A549 treated with CORT108297 at 1 μM for 4 hours (cell line): ENCODE data around the gene DSC1. TPM values are rescaled to one million over a fixed set of nuclear protein-coding genes. Genes with fewer than 3 reads are reported as not detected.

Experiments
- total RNA-seq: library from RNA; stranded (reverse); fragments of 200-300 nt; extraction: Qiagen RNA extraction; gene quantifications from 5 replicates; pipeline ENCODE4 v1.2.3, GENCODE V29; 2022

The DSC1 gene, protein sequence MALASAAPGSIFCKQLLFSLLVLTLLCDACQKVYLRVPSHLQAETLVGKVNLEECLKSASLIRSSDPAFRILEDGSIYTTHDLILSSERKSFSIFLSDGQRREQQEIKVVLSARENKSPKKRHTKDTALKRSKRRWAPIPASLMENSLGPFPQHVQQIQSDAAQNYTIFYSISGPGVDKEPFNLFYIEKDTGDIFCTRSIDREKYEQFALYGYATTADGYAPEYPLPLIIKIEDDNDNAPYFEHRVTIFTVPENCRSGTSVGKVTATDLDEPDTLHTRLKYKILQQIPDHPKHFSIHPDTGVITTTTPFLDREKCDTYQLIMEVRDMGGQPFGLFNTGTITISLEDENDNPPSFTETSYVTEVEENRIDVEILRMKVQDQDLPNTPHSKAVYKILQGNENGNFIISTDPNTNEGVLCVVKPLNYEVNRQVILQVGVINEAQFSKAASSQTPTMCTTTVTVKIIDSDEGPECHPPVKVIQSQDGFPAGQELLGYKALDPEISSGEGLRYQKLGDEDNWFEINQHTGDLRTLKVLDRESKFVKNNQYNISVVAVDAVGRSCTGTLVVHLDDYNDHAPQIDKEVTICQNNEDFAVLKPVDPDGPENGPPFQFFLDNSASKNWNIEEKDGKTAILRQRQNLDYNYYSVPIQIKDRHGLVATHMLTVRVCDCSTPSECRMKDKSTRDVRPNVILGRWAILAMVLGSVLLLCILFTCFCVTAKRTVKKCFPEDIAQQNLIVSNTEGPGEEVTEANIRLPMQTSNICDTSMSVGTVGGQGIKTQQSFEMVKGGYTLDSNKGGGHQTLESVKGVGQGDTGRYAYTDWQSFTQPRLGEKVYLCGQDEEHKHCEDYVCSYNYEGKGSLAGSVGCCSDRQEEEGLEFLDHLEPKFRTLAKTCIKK
- total RNA-seq, result not detected in 5 replicates

DNA sequence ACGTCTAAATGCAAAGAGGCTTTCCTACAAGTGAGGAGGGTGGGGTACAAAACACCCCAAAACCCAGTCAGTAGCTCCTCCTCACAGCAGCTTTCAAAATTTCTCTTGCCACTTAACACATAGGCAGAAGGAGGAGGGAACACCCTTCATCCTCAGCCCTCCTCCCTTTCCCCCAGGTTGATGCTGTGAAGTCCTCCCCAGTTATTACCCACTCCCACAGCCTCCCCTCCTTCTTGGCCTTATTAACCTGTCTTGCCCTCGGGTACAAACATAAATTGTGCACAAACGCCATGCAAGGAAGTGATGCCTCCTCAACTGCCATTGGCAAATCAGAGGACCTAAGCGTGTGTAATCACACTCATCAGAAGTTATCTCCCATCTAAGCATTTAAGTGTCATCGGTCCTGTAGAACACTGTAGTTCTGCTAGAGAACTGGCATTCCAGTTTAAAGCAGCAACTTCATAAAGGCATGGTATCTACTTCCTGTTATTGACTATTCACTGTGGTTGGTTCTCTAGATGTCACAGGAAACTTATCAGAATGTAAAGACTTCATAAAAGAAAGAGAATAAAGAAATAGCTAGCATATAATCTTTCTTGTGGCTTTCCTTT lies at the start of gene DSC1:
Gene DSC1 (minus strand): TSS at position 32 of the 611 bp plus-strand sequence. CDS start 262 bp downstream, outside the sequence.

GRCh38 chr18:31102025-31102684 lies 60.5 kb downstream of the DSC1 start, which contains the start of gene DSC2:
Gene DSC2 (minus strand): TSS chr18:31102421. CDS start chr18:31101971, 450 bp downstream.

Other genes starting within 250 kb of the DSC1 start
- gene DSC3, start 120.1 kb downstream of the DSC1 start, total RNA-seq, result 1.2 to 2.2 TPM (median 1.7 TPM) in 5 replicates
- 0.94 to 1.6 TPM (median 1.2 TPM) in 5 replicates for gene DSC2, start 60.4 kb downstream of the DSC1 start, total RNA-seq
- not detected in 5 replicates for gene DSG1, start 155.3 kb upstream of the DSC1 start, total RNA-seq
- gene DSG4, start 213.9 kb upstream of the DSC1 start, total RNA-seq, result not detected in 5 replicates